ENCODE results near the gene PIWIL4. TPM values are rescaled to one million over a fixed set of nuclear protein-coding genes. Genes with fewer than 3 reads are reported as not detected.

PIWIL4 gene
- total RNA-seq, 1 donor from 2014 or later, result 2.6 TPM

DNA sequence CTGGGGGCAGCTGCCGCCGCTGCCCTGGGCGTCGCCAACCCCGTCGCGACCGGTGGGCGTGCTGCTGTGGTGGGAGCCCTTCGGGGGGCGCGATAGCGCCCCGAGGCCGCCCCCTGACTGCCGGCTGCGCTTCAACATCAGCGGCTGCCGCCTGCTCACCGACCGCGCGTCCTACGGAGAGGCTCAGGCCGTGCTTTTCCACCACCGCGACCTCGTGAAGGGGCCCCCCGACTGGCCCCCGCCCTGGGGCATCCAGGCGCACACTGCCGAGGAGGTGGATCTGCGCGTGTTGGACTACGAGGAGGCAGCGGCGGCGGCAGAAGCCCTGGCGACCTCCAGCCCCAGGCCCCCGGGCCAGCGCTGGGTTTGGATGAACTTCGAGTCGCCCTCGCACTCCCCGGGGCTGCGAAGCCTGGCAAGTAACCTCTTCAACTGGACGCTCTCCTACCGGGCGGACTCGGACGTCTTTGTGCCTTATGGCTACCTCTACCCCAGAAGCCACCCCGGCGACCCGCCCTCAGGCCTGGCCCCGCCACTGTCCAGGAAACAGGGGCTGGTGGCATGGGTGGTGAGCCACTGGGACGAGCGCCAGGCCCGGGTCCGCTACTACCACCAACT is 22.4 kb upstream of the PIWIL4 start:
- TF ChIP-seq, protein P1, sequence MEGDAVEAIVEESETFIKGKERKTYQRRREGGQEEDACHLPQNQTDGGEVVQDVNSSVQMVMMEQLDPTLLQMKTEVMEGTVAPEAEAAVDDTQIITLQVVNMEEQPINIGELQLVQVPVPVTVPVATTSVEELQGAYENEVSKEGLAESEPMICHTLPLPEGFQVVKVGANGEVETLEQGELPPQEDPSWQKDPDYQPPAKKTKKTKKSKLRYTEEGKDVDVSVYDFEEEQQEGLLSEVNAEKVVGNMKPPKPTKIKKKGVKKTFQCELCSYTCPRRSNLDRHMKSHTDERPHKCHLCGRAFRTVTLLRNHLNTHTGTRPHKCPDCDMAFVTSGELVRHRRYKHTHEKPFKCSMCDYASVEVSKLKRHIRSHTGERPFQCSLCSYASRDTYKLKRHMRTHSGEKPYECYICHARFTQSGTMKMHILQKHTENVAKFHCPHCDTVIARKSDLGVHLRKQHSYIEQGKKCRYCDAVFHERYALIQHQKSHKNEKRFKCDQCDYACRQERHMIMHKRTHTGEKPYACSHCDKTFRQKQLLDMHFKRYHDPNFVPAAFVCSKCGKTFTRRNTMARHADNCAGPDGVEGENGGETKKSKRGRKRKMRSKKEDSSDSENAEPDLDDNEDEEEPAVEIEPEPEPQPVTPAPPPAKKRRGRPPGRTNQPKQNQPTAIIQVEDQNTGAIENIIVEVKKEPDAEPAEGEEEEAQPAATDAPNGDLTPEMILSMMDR (IDR thresholded peaks at IDR 0.05), result no peak
- DNase-seq (ENCODE audit: low spot score), result no peak
- no peaks in the 10 kb centered on the region for H3K36me3 Mint-ChIP-seq (ENCODE audit: low read depth)
- peaks cover 57% of the 10 kb centered on the region for H3K4me1 Mint-ChIP-seq (ENCODE audit: low read depth)
- peak overlapping the region; percentile 96 for H3K4me3 Mint-ChIP-seq (ENCODE audit: unreplicated experiment)
- H3K9me3 Mint-ChIP-seq (ENCODE audit: low read depth), result no peaks in the 10 kb centered on the region
- no peaks in the 10 kb centered on the region for H3K27me3 Mint-ChIP-seq (ENCODE audit: low read depth)
- peak overlapping the region; percentile 77 for H3K27ac Mint-ChIP-seq (ENCODE audit: unreplicated experiment)

DNA sequence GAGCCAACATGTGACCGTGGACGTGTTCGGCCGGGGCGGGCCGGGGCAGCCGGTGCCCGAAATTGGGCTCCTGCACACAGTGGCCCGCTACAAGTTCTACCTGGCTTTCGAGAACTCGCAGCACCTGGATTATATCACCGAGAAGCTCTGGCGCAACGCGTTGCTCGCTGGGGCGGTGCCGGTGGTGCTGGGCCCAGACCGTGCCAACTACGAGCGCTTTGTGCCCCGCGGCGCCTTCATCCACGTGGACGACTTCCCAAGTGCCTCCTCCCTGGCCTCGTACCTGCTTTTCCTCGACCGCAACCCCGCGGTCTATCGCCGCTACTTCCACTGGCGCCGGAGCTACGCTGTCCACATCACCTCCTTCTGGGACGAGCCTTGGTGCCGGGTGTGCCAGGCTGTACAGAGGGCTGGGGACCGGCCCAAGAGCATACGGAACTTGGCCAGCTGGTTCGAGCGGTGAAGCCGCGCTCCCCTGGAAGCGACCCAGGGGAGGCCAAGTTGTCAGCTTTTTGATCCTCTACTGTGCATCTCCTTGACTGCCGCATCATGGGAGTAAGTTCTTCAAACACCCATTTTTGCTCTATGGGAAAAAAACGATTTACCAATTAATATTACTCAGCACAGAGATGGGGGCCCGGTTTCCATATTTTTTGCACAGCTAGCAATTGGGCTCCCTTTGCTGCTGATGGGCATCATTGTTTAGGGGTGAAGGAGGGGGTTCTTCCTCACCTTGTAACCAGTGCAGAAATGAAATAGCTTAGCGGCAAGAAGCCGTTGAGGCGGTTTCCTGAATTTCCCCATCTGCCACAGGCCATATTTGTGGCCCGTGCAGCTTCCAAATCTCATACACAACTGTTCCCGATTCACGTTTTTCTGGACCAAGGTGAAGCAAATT is 21.7 kb upstream of the PIWIL4 start:
- peak overlapping the region; percentile 82 for H3K27ac Mint-ChIP-seq (ENCODE audit: unreplicated experiment)
- no peaks in the 10 kb centered on the region for H3K9me3 Mint-ChIP-seq (ENCODE audit: low read depth)
- H3K4me1 Mint-ChIP-seq (ENCODE audit: low read depth), result peaks cover 64% of the 10 kb centered on the region
- no peaks in the 10 kb centered on the region for H3K36me3 Mint-ChIP-seq (ENCODE audit: low read depth)
- no peak for DNase-seq (ENCODE audit: low spot score)
- peak overlapping the region; percentile 96 for H3K4me3 Mint-ChIP-seq (ENCODE audit: unreplicated experiment)
- TF ChIP-seq, protein P1 (IDR thresholded peaks at IDR 0.05), result no peak
- H3K27me3 Mint-ChIP-seq (ENCODE audit: low read depth), result no peaks in the 10 kb centered on the region

DNA sequence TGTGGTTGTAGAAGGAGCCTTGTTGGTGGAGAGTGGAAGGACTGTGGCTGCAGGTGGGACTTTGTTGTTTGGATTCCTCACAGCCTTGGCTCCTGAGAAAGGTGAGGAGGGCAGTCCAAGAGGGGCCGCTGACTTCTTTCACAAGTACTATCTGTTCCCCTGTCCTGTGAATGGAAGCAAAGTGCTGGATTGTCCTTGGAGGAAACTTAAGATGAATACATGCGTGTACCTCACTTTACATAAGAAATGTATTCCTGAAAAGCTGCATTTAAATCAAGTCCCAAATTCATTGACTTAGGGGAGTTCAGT is 21.1 kb upstream of the PIWIL4 start:
- Mint-ChIP-seq H3K9me3 (ENCODE audit: low read depth) (no peaks in the 10 kb centered on the region), H3K4me3 (ENCODE audit: unreplicated experiment) (peak overlapping the region; percentile 96), H3K36me3 (ENCODE audit: low read depth) (no peaks in the 10 kb centered on the region), H3K27me3 (ENCODE audit: low read depth) (no peaks in the 10 kb centered on the region), H3K4me1 (ENCODE audit: low read depth) (peaks cover 66% of the 10 kb centered on the region), H3K27ac (ENCODE audit: unreplicated experiment) (peak overlapping the region; percentile 41)
- DNase-seq (ENCODE audit: low spot score), result no peak
- TF ChIP-seq, protein P1 (IDR thresholded peaks at IDR 0.05), result no peak

DNA sequence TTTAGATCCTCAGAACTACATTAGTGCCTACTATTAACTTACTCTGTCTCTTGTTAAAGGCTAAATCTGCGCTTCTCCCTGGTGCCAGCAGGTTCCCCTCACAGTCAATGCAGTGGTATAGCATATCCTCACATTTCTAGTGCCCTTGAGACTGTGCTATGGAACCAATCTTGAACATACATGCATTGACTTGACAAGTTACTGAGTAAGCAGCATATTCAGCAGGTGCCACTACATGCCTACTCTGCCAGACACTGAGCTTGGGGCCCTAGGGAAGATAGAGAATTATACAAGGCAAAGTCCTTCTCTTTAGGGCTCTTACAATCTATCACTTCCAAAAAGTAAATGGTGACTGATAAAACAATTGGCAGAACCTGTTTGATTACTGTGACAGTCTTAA is 20.3 kb upstream of the PIWIL4 start:
- no peak for DNase-seq (ENCODE audit: low spot score)
- H3K27me3 Mint-ChIP-seq (ENCODE audit: low read depth), result no peaks in the 10 kb centered on the region
- H3K9me3 Mint-ChIP-seq (ENCODE audit: low read depth), result no peaks in the 10 kb centered on the region
- H3K27ac Mint-ChIP-seq (ENCODE audit: unreplicated experiment), result peak overlapping the region; percentile 37
- H3K4me3 Mint-ChIP-seq (ENCODE audit: unreplicated experiment), result peak overlapping the region; percentile 96
- H3K36me3 Mint-ChIP-seq (ENCODE audit: low read depth), result no peaks in the 10 kb centered on the region
- TF ChIP-seq, protein P1 (IDR thresholded peaks at IDR 0.05), result no peak
- peaks cover 66% of the 10 kb centered on the region for H3K4me1 Mint-ChIP-seq (ENCODE audit: low read depth)

DNA sequence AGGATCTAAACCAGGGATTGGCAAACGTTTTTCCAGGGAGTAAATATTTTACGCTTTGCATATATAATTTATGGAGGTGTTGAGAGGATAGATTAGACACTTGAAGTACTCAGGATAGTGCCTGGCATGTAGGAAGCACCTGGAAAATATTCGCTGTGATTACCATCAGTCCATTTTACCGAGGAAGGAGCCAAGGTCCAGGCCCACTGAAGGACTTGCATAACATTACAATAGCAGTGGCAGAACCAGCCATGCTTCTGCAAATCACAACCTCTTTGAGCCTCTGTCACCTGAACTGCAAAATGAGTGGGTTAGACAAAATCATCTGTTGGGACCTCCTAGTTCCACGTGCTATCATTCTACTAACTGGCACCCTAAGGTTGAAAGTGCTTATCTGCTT is 18.0 kb upstream of the PIWIL4 start:
- Mint-ChIP-seq H3K36me3 (ENCODE audit: low read depth) (no peaks in the 10 kb centered on the region), H3K4me1 (ENCODE audit: low read depth) (peaks cover 54% of the 10 kb centered on the region)

More for the DNA sequence above, 18.0 kb upstream of the PIWIL4 start:
- H3K27ac Mint-ChIP-seq (ENCODE audit: unreplicated experiment), result peak overlapping the region; percentile 8
- DNase-seq (ENCODE audit: low spot score), result no peak
- TF ChIP-seq, protein P1 (IDR thresholded peaks at IDR 0.05), result no peak
- H3K4me3 Mint-ChIP-seq (ENCODE audit: unreplicated experiment), result no peak overlapping the region
- H3K27me3 Mint-ChIP-seq (ENCODE audit: low read depth), result no peaks in the 10 kb centered on the region
- H3K9me3 Mint-ChIP-seq (ENCODE audit: low read depth), result no peaks in the 10 kb centered on the region

Data from chondrocyte (in vitro differentiated cells).